Endometrium (tissue), 2 donors: ENCODE data around the gene GP1BB.
"Not testable (repeated sequence)": the region's sequence is repeated elsewhere in the genome, so short reads cannot be mapped to it uniquely, and the experiment has no call there.

Source experiments
- FAIRE-seq: peaks from 2 replicates; lab custom pipeline; 2012; peaks lifted over from hg19 to GRCh38; lab: Jason Lieb, UNC
- donor health status: control.
- donor health status: control.

GP1BB gene

GRCh38 chr22:19714312-19715187, 8.8 kb upstream of the GP1BB start, which contains the start of gene SEPTIN5:
TSS of gene SEPTIN5 (plus strand) at chr22:19714503. CDS start at chr22:19714589, 86 bp downstream.
- no peak for FAIRE-seq

GRCh38 chr22:19715188-19715930, 8.0 kb upstream of the GP1BB start:
- FAIRE-seq: no peak

GRCh38 chr22:19716041-19716828, 7.1 kb upstream of the GP1BB start:
- no peak for FAIRE-seq

- FAIRE-seq: no peak
Measured at GRCh38 chr22:19716829-19717105, 6.6 kb upstream of the GP1BB start.

GRCh38 chr22:19717181-19717580, 6.2 kb upstream of the GP1BB start:
- FAIRE-seq: no peak

GRCh38 chr22:19717691-19718455, 5.5 kb upstream of the GP1BB start:
- no peak for FAIRE-seq

- no peak for FAIRE-seq
Measured at GRCh38 chr22:19718456-19719049, 4.8 kb upstream of the GP1BB start.

- FAIRE-seq: no peak
Measured at GRCh38 chr22:19719050-19719482, 4.3 kb upstream of the GP1BB start.

GRCh38 chr22:19719488-19720021, 3.8 kb upstream of the GP1BB start:
- no peak for FAIRE-seq

GRCh38 chr22:19720150-19720827, 3.0 kb upstream of the GP1BB start:
- FAIRE-seq: no peak

GRCh38 chr22:19720999-19721329, 2.4 kb upstream of the GP1BB start:
- FAIRE-seq: no peak

GRCh38 chr22:19721330-19722177, 1.8 kb upstream of the GP1BB start:
- no peak for FAIRE-seq

- no peak for FAIRE-seq
Measured at GRCh38 chr22:19722178-19722981, 959 bp upstream of the GP1BB start.

GRCh38 chr22:19722982-19723231, 432 bp upstream of the GP1BB start:
- no peak for FAIRE-seq

- FAIRE-seq: no peak
Measured at GRCh38 chr22:19723983-19724827, 866 bp downstream of the GP1BB start.

- no peak for FAIRE-seq
Measured at GRCh38 chr22:19724927-19725661, 1.8 kb downstream of the GP1BB start.

GRCh38 chr22:19726064-19726788, 2.9 kb downstream of the GP1BB start:
- not testable (repeated sequence) for FAIRE-seq
